CD4-positive, alpha-beta T cell treated with Interleukin-6 at 100 ng/mL for 8 hours (primary cell): ENCODE results near the gene JMJD7.

Experiments
- DNase-seq: peaks from one replicate; pipeline ENCODE4 v3.0.0-alpha.2; 2020; ENCODE audit warnings: mixed read lengths, low spot score

The JMJD7 gene

DNA sequence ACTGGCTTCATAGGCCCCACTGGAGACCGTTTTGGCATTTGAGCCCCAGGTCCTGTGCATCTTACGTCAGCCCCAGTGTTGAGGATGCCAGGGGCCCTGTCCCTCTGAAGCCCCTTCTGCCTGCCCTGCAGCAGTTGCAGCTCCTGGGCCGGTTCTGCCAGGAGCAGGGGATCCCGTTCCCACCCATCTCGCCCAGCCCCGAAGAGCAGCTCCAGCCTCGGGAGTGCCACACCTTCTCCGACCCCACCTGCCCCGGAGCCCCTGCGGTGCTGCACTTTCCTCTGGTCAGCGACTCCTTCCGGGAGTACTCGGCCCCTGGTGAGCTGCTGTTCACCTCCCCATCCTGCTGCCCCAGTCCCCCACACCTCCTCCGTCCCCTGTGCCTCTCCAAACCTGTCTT is 19.3 kb downstream of the JMJD7 start:
- no peak for DNase-seq

DNA sequence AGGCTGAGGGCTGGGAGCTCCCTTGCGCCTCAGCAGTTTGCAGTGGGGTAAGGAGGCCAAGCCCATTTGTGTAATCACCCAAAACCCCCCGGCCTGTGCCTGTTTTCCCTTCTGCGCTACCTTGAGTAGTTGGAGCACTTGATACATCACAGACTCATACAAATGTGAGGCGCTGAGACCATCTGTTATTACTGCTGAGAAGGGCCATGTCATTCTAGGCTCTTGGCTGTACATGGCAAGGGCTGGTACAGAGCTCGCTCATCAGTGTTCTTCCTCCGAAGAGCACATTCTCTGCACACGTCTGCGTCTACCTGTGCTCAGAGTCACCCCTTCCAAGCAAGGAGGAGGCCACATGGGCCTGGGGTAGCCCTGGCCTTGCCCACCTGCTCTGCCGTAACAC is 20.1 kb downstream of the JMJD7 start:
- DNase-seq: no peak

DNA sequence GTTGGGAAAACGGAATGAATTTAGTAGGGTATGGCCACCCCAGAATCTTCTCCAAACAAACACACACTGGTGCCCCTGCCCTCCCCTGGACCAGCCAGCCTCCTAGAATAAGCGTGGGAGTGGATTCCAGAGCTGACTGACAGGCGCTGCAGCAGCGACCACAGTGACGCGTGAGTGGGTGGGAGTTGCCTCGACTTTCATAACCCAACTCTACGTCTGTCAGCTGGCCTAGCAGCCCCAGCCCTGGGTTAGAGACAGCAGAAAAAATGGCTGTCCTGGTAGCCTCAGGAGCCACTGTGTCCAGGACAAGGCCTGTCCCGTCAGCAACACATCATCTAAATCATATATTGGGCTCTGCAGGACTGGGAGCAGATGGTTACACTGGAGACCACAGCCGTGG is 20.7 kb downstream of the JMJD7 start:
- DNase-seq: no peak

DNA sequence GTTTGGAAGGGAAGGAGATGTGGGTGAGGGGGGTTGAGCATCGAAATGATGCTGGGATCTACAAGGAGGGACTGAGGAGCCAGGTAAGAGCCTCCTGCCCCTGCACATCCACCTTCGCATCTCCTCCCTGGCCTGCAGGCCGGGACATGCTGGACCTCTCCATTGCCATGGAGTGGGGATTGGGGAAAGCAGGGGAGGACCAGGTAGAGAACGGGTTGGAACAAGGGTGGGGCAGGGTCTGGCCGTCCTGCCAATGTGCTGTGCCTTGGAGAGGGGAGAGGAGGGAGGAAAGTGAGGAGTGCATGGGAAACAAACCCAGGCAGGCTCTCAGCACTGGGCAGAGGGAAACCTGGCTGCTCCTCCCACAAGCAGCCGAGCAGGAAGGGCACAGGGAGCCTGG is 21.3 kb downstream of the JMJD7 start:
- no peak for DNase-seq

DNA sequence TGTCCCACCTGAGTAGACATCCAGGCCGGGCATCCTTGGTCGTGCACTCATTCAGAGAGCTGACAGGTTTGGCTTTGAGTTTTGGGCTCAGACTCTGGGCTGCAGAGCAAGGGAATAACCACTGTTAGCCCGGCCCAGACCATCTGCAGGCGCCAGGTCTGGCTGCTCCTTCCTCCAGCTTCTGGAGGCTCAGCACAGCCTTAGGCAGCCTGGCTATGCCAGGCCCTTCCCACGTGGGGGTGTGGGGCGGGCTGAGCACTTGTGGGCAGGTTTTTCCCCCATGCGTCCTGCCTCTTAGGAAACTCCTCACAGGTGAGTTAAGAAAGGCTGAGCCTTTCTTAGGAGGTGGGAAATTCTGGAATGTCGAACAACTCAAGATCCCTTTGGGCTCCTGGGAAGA is 22.0 kb downstream of the JMJD7 start:
- DNase-seq: no peak

DNA sequence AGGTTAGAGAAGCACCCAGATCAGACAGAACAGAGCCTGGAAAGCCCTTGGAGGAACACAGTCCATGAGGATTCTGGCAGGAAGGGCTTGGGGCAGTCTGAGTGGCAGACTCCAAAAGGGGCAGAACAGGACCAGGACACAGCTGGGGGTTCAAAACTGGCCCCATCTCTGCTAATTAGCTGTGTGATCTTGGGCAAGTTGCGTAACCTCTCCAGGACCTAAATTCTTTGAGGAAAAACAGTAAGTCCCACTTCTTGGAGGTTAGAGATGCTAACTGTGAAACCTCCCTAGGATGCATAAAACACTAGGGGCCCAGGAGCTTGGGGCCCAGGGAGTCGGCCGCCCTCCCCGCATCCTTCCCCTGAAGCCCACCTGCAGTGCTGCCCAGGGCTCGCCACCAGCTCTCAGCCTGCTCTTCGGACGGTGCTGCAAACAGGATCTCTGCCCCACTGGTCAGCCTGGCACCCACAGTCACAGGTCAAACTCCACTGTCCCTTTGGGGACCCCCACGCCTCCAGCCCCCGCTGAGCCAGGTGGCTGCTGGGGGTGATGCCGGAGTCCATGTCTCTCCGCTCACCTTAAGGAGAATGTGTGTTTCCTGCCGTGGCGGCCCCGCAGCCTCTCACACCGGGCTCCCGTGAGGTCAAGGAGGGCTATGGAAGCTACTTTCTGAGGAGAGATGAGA is 22.7 kb downstream of the JMJD7 start:
- DNase-seq: no peak

DNA sequence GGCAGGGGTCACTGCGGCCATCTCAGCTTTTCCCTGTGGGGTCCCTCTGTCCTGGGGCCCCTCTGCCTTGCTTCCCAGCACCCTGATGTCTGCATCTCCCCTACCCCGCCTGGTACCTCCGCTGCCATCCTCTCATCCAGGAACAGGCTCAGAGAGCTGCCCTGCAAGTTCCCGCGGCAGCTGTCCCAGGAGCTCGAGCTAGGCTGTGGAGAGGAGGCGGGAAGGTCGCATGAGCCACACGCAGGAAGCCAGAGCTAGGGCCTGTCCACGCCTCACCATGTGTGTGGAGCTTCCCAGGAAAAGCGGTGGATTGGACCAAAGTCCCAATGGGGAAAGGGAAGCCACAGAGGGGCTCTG is 23.3 kb downstream of the JMJD7 start:
- no peak for DNase-seq

DNA sequence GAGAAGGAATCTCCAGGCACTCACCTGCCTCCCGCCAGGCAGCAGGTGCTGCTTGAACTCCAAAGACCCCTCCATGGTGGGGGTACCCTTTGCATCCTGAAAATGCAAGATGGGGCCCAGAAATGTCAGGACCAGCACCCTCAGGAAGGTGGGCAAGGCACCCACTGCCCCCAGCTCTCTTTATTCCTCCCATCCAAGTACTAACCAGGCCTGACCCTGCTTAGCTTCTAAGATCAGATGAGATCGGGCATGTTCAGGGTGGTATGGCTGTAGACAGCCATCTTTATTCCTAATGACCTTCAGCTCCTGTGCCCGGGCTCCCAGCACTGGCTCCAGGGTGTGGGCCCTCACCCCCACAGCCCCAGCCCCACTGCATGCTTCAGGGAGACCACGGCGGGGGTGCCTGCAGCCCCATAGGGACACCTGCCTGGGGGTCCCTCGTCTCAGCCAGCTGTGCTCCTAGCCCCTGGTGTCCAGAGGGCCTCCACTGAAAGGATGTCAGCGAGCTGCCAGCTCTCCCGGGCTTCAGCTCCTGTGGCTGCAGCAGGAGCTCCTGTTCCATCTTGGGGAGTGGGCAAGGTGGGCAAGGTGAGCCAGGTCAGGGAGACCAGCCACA is 24.0 kb downstream of the JMJD7 start:
- DNase-seq: no peak

DNA sequence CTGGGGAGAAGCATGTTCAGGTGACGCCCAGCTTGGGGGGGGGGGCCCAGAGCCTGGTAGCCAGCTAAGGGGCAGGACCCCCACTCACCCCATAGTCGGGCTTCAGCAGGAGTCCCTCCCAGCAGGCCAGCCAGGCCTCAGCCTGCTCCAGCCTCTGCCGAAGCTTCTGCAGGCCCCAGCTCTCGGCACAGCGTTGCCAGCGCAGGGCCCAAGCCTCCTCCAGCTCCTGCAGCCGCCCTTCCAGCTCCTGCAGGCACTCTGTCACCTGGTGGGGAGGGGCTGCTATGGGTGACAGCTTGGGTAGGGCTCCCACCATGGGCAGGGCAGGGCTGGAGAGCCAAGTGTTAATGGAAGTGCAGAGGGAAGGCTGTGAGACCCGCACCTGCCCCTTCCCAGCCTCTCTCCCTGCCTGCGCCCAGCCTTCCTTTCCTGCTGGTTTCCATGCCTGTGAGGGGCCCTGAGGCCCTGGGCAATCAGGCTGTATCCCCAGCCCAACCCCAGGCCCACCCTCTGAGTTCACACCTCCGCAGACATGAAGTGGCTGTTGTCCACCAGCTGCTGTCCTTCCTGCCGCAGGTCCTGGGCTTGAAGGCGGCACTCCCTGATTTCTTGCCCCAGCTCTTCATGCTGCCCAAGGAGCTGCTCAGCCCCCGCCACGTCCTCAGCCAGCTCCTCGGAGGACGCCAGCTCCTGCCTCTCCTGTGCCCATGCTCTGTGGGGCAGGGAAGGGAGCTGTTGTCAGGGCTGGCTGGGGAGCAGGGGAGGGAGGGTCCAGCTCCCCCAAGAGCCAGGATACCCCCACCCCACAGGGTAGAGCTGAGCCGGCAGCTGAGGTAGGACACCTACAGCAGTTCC is 25.1 kb downstream of the JMJD7 start:
- no peak for DNase-seq

DNA sequence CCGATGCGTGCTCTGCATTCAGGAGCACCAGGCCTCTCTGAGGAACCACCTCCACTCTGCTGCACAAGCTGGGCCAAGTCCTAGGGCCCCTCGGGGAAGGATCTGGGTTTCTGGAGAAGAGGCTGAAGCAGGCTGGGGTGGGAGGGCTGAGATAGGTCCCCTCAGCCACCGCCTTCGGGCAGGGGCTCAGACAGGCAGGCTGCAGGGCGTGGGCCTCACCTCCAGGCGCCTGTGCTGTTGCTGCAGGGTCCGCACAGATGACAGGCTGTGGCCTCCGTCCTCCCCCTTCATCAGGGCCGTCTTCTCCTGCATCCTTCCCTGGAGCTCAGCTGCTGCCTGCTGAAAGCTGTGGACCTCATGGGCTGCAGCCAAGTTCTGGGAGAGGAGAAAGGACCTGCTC is 25.9 kb downstream of the JMJD7 start:
- DNase-seq: no peak

DNA sequence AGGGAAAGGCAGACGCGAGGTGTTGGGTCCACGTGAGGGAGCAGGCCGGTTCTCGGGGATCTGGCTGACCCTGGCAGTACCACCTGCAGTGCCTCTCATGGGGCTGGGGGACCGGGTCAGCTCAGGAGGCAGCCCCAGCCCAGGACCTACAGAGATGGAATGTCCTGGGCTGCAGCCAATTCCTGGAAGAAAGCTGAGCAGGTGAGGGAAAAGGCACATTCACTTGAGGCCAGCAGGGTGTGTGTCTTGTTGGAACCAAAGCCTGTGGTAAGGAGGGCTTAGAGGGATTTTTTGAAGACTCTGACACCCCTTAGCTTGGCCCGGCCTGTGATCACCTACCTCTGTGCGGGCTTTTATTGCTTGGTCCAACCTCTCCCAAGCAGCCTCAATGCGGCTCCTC is 26.6 kb downstream of the JMJD7 start:
- no peak for DNase-seq

DNA sequence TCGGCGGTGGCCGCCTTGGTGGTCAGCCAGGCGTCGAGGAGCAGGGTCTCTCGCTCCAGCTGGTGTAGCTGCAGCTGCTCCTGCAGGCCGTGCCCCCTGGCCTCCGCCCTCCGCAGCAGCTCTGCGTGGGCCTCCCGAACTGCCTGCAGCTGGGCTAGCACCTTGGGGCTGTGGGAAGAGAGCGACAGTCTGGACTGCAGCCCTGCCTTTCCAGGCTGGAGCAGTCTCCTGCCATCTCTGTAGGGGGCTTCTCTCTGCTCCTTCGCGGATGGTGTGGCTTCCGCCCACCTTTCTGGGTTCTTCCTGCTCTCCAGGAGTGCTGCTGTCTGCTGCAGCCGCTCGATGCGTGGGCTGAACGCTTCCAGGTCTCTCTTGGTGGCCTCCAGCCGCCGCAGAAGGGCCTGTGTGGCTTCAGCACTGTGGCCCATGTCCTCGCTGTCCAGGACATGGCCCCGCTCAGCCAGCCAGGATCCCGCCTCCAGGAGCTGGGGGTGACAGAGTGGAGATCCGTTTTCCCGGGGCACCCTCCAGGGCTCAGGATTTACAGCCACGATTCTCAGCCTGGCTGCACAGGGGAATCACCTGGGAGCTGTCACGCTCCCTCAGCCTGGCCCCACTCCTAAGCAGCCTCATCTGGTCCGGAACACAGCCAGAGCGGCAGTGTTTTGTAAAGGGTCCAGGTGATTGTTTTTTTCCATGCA is 27.5 kb downstream of the JMJD7 start:
- no peak for DNase-seq

DNA sequence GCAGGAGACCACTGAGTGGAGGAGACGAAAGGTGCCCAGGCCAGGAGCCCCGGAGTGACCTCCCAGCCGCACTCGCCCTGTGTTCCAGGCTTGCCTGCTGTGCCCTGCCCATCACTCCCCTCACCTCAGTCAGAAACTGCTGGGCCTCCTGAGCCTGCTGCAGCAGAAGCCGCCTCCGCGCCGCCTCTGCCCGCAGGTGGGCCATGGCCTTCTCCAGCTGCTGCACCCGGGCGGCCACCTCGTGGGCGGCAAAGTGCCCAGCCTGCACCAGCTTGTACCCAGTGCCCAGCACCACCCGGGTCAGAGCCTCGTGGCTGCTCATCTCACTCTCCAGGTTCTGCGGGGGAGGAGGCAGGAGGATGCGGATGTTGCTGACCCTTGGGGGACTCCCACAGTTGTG is 28.4 kb downstream of the JMJD7 start:
- DNase-seq: no peak

DNA sequence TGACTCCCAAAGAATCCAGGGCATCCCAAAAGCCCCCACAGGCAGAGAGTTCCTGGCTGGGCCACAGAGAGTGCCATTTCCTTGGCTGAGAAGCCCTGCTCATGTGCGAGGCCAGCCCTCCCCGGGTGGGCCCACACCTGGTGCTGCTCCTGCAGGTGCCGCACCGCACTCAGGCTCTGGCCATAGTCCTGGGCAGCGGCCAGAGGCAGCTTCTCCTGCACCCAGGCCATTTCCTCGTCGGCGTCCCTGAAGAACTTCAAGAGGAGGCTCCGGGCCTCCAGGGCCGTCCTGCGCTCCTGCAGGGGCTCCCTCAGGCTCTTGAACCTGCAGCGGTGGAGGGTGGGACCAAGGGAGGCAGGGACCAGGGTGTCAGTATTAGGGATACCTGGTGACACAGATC is 28.8 kb downstream of the JMJD7 start:
- no peak for DNase-seq

DNA sequence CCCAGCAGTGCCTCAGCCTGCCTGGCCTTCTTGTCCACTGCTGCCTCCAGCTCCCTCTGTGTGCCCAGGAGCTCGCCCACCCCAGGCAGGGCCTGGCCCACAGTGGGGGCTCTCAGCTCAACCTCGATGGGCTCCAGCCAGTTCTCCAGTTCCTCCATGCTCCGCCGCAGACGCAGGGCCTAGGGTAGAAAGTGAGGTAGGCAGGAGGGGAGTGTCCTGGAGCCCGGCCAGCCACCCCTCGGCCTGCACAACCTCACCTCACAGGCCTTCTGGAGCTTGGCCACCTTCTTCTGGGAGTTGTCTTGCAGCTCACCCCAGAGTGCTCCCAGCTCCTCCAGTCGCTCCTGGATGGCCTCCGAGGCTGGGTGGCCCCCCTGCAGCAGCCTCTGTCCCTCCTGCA is 29.4 kb downstream of the JMJD7 start:
- no peak for DNase-seq

DNA sequence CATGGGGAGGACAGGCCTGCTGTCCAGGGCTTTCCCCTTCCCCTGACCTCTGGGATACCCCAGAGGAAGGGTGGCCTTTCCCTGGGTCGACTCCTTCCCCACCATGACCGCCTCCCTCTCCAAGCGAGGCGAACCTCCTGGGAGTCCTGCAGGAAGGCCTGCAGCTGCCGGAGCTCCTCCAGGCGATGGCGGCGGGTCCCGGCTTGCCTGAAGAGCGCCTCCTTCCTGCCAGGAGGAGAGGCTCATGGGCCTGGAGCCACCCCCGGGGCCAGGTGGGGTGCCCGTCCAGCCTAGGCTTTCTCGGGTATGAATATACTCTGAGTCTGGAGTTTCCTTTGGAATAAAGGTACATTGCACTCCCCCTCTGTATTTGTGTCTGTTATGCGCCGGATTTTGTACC is 30.9 kb downstream of the JMJD7 start:
- no peak for DNase-seq

DNA sequence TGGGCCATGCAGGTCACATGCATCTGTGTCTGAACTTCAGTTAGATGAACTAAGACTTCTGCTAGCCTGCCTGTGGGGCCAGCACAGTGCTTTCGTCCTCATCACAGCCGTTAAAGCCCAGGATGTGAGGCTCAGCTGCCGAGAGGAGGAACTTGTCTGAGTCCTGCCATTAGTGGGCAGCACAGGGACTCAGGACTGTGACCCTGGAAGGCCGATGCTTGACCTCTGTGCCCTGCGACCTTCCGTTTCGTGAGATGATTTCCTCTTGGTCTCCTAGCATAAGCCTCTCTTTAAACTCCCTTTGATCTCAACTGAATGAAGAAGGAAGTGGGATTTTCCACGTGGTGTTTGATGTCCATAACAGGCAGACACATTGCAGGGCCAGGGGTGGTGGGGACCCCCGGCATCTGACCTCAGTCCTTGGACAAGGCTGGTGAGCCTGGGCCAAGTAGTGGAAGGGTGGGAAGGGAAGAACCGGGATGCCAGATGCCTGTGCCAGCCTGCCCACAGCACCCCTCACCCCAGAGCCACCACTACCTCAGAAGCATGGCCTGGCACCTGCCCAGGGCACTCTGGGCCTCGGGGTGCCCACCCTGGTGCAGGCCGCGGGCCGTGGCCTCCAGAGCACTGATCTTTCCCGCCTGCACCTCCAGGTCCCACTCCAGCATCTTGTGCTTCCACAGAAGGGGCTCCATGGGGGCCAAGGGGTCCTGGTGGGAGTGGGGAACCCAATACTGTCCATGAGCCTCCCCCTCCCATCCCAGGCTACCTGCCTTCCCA is 32.3 kb downstream of the JMJD7 start:
- DNase-seq: no peak

DNA sequence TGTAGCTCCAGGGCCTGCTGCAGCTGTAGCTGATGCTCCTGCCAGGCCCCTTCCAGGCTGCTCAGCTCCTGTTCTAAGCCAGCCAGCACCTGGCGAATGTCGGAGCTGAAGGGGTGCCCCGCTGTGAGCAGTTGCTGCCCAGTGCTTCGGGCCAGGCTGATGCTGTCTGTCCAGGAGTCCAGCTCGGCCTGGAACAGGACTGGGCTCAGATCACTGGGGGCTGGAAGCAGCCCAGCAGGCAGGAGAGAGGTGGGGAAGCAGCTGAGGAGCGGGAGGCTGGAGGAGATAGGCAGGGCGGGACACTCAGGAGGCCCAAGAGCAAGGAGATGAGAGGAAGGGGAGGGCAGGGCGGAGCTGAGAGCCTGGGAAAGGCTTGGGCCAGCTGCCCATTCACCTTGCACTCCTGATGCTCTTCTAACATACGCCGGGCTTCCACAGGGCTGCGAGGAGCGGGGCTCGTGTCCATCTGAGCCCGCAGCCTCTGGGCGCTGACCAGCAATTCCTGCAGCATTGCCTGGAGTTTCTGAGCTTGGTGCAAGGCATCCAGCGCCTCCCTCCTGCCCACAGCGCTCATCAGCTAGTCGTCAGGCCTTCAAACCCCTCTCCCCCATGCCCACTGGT is 34.0 kb downstream of the JMJD7 start:
- DNase-seq: no peak

DNA sequence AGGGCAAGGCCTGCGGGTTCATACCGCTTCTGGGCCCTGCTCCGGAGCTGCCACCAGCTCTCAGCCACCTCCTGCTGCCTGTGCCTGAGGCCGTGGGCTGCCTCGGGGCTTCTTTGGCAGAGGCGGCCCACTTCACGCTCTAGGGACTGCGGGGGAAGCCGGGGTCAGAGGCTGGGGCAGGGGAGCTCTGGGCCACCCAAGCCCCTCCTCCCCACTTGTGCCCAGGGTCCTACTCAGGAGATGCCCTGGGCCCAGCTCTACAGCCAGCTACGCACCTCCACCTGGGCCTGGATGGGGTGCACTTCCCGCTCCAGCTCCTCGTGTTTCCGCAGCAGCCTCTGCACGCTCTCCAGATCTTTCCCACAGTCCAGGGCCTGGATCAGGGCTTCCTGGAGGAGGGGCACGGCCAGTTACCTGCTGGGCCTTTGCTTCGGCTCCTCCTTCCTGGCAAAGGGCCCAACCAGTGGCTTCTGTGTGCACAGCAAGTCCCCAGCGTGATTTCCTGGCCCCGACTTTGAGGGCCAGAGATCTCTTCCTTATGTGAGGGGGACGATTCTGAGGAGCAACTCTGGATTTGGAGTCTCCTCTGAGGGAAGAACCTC is 34.7 kb downstream of the JMJD7 start:
- no peak for DNase-seq

DNA sequence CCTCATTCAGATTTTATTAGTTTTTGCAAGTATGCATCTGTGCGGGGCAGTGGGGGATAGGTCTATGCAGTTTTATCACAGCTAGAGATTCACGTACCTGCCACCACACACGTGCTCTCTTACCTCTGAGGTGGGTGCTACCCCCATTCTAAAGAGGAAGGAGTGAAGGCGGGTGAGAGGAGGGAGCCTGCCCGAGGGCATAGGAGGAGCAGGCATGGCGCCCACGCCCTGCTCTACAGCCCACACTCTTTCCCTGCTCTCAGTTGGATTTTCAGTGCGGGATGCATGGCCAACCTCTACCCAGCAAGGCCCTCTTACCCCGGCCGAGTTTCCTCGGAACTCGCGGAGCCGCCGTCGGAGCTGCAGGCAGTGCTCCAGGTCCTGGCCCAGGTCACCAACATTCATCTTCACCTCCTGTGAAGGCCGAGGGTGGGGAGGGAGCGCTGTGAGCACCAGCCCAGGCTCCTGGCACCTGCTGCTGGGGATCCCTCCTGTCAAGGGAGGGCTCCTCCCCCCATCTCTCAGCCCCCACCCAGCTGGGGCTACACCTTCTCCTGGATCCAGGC is 37.7 kb downstream of the JMJD7 start:
- no peak for DNase-seq

DNA sequence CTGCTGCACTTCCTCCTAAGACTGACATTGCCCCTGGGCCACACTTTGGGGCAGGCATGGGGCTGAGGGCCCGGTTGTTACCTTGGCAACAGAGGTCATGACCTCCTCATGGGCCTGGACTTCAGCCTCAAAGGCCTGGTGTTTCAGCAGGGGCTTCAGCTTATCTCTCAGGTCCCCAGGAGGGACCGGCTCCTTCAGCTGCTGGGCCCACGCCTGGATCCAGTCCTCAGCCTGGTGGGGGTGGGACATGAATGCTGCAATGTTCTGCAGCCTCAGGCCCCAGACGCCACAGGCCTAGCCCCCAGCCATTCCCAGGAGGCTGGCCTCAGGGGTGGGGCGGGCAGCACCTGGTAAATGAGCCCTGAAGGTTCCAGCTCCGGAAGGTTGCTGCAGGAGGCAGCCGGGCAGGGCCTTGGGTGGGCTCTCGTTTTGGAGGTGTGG is 38.4 kb downstream of the JMJD7 start:
- no peak for DNase-seq
